GM12874 (cell line): Measurements from ENCODE around the gene SRSF6.

Source experiments
- TF ChIP-seq, protein P1 (sequence below): IDR thresholded peaks from 2 replicates; pipeline ENCODE4 v1.5.1; 2011; ENCODE audit warnings: low read depth, mild to moderate bottlenecking, control low read depth, low read length, moderate library complexity; ENCODE audit not compliant: insufficient read depth

SRSF6 gene

GRCh38 chr20:43430265-43431133 lies 27.2 kb upstream of the SRSF6 start:
- TF ChIP-seq, protein P1, sequence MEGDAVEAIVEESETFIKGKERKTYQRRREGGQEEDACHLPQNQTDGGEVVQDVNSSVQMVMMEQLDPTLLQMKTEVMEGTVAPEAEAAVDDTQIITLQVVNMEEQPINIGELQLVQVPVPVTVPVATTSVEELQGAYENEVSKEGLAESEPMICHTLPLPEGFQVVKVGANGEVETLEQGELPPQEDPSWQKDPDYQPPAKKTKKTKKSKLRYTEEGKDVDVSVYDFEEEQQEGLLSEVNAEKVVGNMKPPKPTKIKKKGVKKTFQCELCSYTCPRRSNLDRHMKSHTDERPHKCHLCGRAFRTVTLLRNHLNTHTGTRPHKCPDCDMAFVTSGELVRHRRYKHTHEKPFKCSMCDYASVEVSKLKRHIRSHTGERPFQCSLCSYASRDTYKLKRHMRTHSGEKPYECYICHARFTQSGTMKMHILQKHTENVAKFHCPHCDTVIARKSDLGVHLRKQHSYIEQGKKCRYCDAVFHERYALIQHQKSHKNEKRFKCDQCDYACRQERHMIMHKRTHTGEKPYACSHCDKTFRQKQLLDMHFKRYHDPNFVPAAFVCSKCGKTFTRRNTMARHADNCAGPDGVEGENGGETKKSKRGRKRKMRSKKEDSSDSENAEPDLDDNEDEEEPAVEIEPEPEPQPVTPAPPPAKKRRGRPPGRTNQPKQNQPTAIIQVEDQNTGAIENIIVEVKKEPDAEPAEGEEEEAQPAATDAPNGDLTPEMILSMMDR = no peak

DNA sequence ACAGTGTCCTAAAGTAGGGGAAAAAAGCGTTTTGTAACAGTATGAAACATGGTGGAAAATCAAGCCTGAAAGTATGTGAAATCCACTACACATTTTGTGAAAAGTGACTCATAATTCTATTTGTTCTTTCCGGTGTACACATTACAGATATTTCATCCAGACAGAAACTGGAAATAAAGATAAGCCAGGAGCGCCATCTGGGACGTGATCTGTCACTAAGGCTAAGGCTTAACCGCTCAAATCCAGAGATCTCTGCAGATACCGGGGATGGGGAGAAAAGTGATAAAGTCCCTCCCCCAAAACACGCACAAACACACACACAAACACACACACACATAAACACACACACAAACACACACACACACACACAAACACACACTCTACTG lies 26.6 kb upstream of the SRSF6 start:
- TF ChIP-seq, protein P1 = no peak

- TF ChIP-seq, protein P1 = no peak
These were observed 25.2 kb upstream of the SRSF6 start for GRCh38 chr20:43432498-43432897.

GRCh38 chr20:43433250-43433854 lies 24.3 kb upstream of the SRSF6 start:
- TF ChIP-seq, protein P1 = no peak

DNA sequence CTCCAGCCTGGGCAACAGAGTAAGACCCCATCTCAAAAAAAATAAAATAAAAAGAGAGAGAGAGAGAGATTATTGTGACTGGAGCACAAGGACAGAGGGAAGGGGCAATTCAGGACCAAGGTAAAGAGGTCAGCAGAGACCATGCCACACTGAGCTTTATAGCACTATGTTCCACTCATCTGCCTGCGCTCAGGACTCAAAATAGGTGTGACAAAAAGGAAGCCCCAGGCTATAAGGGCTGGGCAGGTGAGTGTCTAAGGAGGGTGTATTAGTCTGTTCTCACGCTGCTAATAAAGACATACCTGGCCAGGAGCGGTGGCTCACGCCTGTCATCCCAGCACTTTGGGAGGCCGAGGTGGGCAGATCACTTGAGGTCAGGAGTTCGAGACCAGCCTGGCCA lies 23.1 kb upstream of the SRSF6 start:
- TF ChIP-seq, protein P1 = no peak

- TF ChIP-seq, protein P1 = no peak
These were observed 18.9 kb upstream of the SRSF6 start for GRCh38 chr20:43438578-43439316.

DNA sequence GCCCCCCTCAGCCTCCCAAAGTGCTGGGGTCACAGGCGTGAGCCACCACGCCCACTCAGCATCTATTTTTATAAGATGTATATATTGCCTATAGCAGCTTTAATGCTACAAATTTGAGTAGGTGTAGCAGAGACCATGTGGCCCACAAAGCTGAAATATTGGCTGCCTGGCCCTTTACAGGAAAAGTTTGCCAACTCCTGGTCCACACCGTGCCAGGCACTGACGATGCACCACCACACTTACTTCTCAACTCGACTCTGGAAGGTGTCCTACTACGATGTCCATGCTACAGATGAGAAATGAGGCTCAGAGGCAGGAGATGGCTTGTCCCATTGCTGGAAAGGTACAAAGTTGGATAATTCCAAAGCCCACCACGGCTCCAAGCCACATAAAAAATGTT lies 17.2 kb upstream of the SRSF6 start:
- TF ChIP-seq, protein P1 = no peak
